Activated CD4-positive, alpha-beta T cell treated with anti-CD3 and anti-CD28 coated beads, Interleukin-2, amount 10 ng/mL, durations not matched to agents 7 days and 5 days (primary cell): ENCODE data around the gene NAIP. TPM values are rescaled to one million over a fixed set of nuclear protein-coding genes. Genes with fewer than 3 reads are reported as not detected.
"Not testable (repeated sequence)": the region's sequence is repeated elsewhere in the genome, so short reads cannot be mapped to it uniquely, and the experiment has no call there.

ENCODE experiments used
- CTCF ChIA-PET: fragments of 350-600 bp; sonication (Branson Sonifier 250); formaldehyde crosslinking; loops from one replicate; lab custom pipeline; 2021; ENCODE audit warnings: antibody characterized with exemption; lab: Charles Lee
- POLR2A ChIA-PET: fragments of 350-600 bp; sonication (Branson Sonifier 250); formaldehyde crosslinking; loops from one replicate; lab custom pipeline; 2021; ENCODE audit warnings: antibody characterized with exemption; lab: Charles Lee
- DNase-seq: peaks from one replicate; pipeline ENCODE4 v3.0.0-alpha.2; 2020
- H3K27ac Mint-ChIP-seq: one replicate; pipeline ENCODE4 v1.8.0; 2021; ENCODE audit warnings: mild to moderate bottlenecking, moderate library complexity, mixed read lengths
- H3K27me3 Mint-ChIP-seq: one replicate; pipeline ENCODE4 v1.8.0; 2021; ENCODE audit warnings: mixed read lengths
- H3K36me3 Mint-ChIP-seq: one replicate; pipeline ENCODE4 v1.8.0; 2021; ENCODE audit warnings: low read depth, mixed read lengths
- H3K4me1 Mint-ChIP-seq: one replicate; pipeline ENCODE4 v1.8.0; 2021; ENCODE audit warnings: mixed read lengths
- H3K4me3 Mint-ChIP-seq: one replicate; pipeline ENCODE4 v1.8.0; 2021; ENCODE audit warnings: mild to moderate bottlenecking, moderate library complexity, mixed read lengths
- H3K9me3 Mint-ChIP-seq: one replicate; pipeline ENCODE4 v1.8.0; 2021; ENCODE audit warnings: mixed read lengths
- total RNA-seq, 2 experiments: library from RNA; stranded (reverse); gene quantifications; one replicate each; pipeline ENCODE4 v1.2.3, GENCODE V29; 2021

Gene NAIP
- 1 to 10 TPM; 3.5 TPM for total RNA-seq

GRCh38 chr5:71025289-71025953 is at the start of gene NAIP:
TSS of gene NAIP (minus strand) at chr5:71025339. CDS start at chr5:71012915, 12,424 bp downstream.
- H3K27me3 Mint-ChIP-seq, H3K4me3 Mint-ChIP-seq, DNase-seq, H3K36me3 Mint-ChIP-seq, H3K9me3 Mint-ChIP-seq, H3K4me1 Mint-ChIP-seq, POLR2A ChIA-PET, H3K27ac Mint-ChIP-seq, CTCF ChIA-PET: not testable (repeated sequence)

DNA sequence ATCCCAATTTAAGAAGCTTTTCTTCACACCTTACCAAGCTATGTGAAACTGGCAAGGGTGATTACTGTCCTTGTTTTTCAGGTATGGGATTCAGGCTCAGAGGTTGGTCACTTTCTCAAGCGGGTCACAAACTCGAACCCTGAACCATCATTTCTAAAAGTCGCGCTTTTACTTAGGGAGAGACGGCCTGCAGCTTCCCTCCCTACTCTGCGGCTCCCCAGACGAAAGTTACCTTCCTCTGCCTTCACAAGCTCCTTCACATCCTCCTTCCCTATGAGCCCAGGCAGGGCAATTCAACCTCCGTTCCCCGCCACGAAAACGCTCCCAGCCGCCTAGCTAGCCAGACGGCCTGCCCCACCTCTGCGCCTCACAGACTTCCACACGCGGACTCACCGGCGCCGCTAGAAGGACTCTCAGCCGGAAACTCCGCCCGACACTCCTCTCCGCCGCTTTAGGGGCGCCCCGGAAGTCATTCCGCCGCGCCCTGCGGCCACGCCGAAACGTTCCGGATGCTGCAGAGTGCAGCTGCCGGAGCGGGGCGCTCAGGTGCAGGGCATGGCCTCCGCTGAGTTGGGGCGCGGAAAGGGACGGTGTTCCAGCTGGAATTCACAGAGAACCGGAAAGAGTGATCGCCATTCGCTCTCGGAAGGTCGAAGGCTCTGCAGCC is 42.3 kb upstream of the NAIP start, which contains the start of gene GTF2H2:
GTF2H2 (minus strand) TSS at position 415 of the 667 bp plus-strand sequence. CDS start 4,913 bp downstream, outside the sequence.
- CTCF ChIA-PET: not testable (repeated sequence)

GRCh38 chr5:71061322-71061721 is 36.2 kb upstream of the NAIP start:
- POLR2A ChIA-PET, DNase-seq, H3K27me3 Mint-ChIP-seq, H3K9me3 Mint-ChIP-seq, H3K36me3 Mint-ChIP-seq, H3K4me1 Mint-ChIP-seq, H3K27ac Mint-ChIP-seq, H3K4me3 Mint-ChIP-seq, CTCF ChIA-PET: not testable (repeated sequence)

More for the DNA sequence above, 42.3 kb upstream of the NAIP start, which contains the start of gene GTF2H2:
- POLR2A ChIA-PET, H3K36me3 Mint-ChIP-seq, H3K4me3 Mint-ChIP-seq, DNase-seq, H3K9me3 Mint-ChIP-seq, H3K27me3 Mint-ChIP-seq, H3K27ac Mint-ChIP-seq, H3K4me1 Mint-ChIP-seq: not testable (repeated sequence)

GRCh38 chr5:71059426-71059825 is 34.3 kb upstream of the NAIP start:
- H3K4me3 Mint-ChIP-seq, CTCF ChIA-PET, H3K4me1 Mint-ChIP-seq, POLR2A ChIA-PET, H3K36me3 Mint-ChIP-seq, DNase-seq, H3K9me3 Mint-ChIP-seq, H3K27ac Mint-ChIP-seq, H3K27me3 Mint-ChIP-seq: not testable (repeated sequence)

DNA sequence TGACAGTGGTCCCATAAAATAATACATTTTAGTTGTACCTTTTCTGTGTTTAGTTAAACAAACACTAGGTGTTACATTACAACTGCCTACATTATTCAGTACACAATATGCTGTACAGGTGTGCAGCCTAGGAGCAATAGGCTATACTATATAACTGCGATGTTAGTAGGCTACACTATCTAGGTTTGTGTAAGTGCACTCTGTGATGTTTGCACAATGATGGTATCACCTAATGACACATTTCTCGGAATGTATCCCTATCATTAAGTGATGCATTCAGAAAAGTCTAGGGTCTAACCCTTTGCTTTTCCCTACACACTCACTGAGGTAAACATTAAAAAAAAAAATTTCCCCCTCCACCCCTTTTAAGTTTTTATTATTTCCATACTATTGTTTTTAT is 19.7 kb upstream of the NAIP start:
- H3K4me1 Mint-ChIP-seq, POLR2A ChIA-PET, H3K27me3 Mint-ChIP-seq, H3K4me3 Mint-ChIP-seq, DNase-seq, H3K9me3 Mint-ChIP-seq, CTCF ChIA-PET, H3K36me3 Mint-ChIP-seq, H3K27ac Mint-ChIP-seq: not testable (repeated sequence)

- H3K4me1 Mint-ChIP-seq, H3K4me3 Mint-ChIP-seq, H3K27ac Mint-ChIP-seq, H3K36me3 Mint-ChIP-seq, H3K27me3 Mint-ChIP-seq, CTCF ChIA-PET, H3K9me3 Mint-ChIP-seq, DNase-seq, POLR2A ChIA-PET: not testable (repeated sequence)
Observed at GRCh38 chr5:71044128-71044527, 19.0 kb upstream of the NAIP start.

DNA sequence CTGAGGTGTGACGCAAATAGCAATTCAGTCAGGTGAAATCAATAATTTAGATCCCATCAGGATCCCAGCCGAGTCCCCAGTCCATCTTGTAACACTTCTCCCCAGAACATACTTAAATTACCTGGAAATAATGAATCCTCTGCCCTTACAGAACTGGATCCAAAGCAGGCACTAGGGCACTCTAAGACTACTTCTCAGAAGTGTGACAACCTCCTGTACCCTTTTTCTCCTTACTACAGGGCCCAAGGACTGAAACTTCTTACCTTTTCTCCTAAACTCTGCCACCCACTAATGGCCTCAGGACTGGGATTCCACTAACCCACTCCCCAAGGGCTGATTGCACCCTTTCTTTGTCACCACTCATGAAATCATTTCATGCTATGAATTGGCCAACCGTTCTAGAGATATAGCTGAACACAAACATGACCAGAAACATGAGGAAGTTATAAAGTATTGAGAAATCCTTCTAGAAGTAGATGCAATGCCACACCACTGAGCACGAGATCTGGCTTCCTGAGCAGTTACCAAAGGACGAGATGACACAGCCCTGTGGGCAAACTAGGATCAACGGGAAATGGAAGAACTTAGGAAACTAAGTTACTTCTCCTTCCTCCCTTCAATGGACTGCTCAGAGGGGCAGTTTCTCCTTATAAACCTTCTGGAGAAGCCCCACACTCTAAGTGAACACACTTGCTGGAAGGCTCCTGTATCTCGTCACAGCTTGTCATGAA is 6.1 kb upstream of the NAIP start:
- H3K4me3 Mint-ChIP-seq, H3K27me3 Mint-ChIP-seq, H3K4me1 Mint-ChIP-seq, POLR2A ChIA-PET, DNase-seq, CTCF ChIA-PET, H3K27ac Mint-ChIP-seq, H3K36me3 Mint-ChIP-seq, H3K9me3 Mint-ChIP-seq: not testable (repeated sequence)

- POLR2A ChIA-PET, DNase-seq, H3K27ac Mint-ChIP-seq, H3K36me3 Mint-ChIP-seq, CTCF ChIA-PET, H3K9me3 Mint-ChIP-seq, H3K4me3 Mint-ChIP-seq, H3K4me1 Mint-ChIP-seq, H3K27me3 Mint-ChIP-seq: not testable (repeated sequence)
Observed at GRCh38 chr5:71020643-71021042, 4.5 kb downstream of the NAIP start.

DNA sequence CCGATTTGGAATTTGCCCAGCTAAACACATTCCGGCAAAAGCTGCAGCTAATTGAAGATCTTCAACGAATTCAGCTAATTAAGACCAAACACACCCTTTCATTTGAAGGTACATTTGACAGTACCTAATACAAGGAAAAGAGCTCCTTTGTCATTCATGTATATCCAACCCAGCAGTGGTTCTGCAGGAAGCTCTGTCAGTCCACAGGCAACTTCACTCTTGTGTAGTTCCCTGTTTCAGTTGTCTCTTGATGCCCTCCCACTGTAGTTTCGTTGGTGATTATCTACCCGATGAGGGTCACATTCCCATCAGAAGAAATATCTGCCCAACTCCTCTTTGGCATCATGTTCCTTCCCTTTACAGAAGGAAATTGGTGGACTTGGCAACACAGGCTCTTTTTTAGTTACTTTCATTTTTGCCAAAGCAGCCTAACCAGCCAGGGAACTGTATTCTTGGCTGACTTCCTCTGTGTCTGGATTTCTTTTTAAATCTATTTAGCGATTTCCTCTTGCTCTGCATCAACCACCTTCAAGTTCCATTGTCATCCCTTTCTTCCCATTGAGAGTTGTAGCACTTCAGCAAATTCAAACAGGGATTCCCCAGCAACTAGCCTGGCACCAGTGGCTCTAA is 6.6 kb downstream of the NAIP start:
- DNase-seq, POLR2A ChIA-PET, H3K36me3 Mint-ChIP-seq, H3K4me3 Mint-ChIP-seq, CTCF ChIA-PET, H3K4me1 Mint-ChIP-seq, H3K27me3 Mint-ChIP-seq, H3K27ac Mint-ChIP-seq, H3K9me3 Mint-ChIP-seq: not testable (repeated sequence)

GRCh38 chr5:71014176-71014575 is 11.0 kb downstream of the NAIP start:
- DNase-seq: no peak
- no peaks in the 10 kb centered on the region for H3K36me3 Mint-ChIP-seq
- no peaks in the 10 kb centered on the region for H3K4me1 Mint-ChIP-seq
- ChIA-PET CTCF (no interaction called here), POLR2A (no interaction called here)
- no peak overlapping the region for H3K4me3 Mint-ChIP-seq
- H3K9me3 Mint-ChIP-seq: no peaks in the 10 kb centered on the region
- no peak overlapping the region for H3K27ac Mint-ChIP-seq
- H3K27me3 Mint-ChIP-seq: no peaks in the 10 kb centered on the region

DNA sequence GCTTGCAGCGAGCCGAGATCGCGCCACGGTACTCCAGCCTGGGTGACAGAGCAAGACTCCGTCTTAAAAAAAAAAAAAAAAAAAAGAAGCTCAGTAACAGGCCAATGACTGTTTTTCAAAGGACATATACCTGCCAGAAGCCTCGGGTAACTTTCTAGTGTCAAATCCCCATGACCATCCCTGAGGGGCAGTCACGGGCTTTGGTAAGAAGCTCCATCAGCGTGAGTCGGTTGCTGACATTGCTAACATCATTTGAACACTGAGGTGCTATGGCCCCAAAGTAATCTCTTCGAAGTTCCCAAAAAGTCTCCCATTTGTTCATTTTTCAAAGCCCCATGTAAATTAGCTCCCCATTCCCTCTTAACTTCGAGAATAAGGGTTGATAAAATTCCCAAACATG is 11.6 kb downstream of the NAIP start:
- DNase-seq: no peak
- Mint-ChIP-seq H3K9me3 (no peaks in the 10 kb centered on the region), H3K4me1 (no peaks in the 10 kb centered on the region), H3K4me3 (no peak overlapping the region), H3K27me3 (no peaks in the 10 kb centered on the region), H3K36me3 (no peaks in the 10 kb centered on the region), H3K27ac (no peak overlapping the region)
- CTCF ChIA-PET: no interaction called here
- POLR2A ChIA-PET: no interaction called here

DNA sequence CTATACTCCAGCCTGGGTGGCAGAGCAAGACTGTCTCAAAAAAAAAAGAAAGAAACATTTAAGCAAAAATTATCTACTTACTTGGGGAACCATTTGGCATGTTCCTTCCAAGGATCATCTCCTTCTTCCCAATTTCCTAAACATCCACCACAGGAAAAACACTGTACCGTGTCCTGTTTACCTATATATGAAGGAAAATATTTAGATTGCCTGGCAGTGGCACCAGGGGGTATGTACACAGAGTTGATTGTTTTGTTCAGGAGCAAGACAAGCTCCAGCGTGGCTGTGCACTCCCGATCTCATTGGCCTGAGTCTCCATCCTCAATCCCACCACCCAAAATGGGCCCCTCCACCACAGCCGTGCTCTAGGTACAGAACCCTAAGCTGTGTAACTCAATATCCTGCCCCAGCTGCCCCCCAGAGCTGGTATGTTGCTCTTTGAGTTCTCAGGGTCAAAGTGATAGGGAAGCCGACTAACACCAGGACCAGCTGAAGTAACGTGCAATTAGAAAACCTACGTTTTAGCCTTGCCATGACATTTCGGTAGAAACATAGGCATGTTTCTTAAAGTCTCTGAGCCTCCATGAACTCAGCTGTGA is 13.8 kb downstream of the NAIP start:
- POLR2A ChIA-PET: no interaction called here
- CTCF ChIA-PET: no interaction called here
- Mint-ChIP-seq H3K27ac (no peak overlapping the region), H3K9me3 (no peaks in the 10 kb centered on the region), H3K4me3 (no peak overlapping the region), H3K4me1 (no peaks in the 10 kb centered on the region), H3K27me3 (no peaks in the 10 kb centered on the region), H3K36me3 (no peaks in the 10 kb centered on the region)
- DNase-seq: no peak

DNA sequence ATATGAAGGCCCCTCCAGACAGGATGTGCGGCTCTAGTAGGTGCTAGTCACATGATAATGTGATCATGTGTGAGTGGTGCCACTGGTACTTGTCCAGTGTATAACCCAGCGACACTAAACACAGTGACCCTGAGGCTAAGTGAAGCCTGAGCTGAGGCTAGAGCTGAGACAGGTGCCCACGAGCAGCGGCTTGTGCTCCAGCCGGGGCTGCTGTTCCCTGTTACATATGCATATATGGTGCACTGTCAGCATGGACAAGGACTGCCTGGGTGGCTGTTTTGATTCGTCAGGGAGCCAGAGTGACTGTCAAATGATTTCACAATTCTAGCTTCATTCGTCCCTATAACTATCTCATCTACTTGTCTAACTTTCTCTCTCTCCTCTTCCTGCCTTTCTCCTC is 18.2 kb downstream of the NAIP start:
- POLR2A ChIA-PET, H3K36me3 Mint-ChIP-seq, H3K27ac Mint-ChIP-seq, H3K9me3 Mint-ChIP-seq, H3K27me3 Mint-ChIP-seq, CTCF ChIA-PET, DNase-seq, H3K4me1 Mint-ChIP-seq, H3K4me3 Mint-ChIP-seq: not testable (repeated sequence)
